ENCODE results near the gene SETBP1.

Gene SETBP1

GRCh38 chr18:45024357-45025088 is 343.8 kb downstream of the SETBP1 start:
- DNase-seq (ENCODE audit: low spot score): no peak

DNA sequence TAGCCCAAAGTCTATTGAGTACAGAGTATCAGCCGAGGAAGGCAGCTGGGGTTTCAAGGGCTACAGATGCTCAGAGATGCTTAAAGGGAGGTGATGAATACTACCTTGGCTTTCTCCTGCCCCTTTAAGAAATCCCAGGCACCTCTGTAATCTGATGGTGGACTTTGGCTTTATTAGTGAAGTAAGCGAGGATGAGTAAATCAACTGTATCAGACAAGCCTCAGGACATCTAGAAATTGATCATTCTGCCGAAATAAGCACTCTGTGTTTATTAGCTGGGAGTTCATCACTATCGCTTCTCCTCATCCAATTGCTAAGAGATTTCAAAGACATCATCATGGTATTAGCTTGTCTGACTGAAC is 344.4 kb downstream of the SETBP1 start:
- no peak for DNase-seq (ENCODE audit: low spot score)

DNA sequence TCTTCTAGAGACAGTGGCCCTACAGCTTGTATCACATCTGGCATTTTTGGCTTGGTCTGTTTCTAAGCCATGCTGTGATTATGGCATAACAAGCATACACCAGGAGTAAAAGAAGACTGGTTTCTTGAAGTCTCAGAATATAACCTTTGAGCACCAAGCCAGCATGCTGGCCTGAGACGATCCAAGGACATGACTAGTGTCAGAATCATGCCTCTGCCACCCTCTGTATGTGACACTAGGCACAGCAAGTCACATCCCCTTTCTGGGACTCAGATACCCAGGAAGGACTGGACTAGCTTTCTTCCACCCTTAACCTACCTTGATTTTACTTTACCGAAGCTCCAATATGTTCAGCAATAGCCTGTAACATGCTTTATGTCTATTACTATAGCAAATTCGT is 345.5 kb downstream of the SETBP1 start:
- no peak for DNase-seq (ENCODE audit: low spot score)

- no peak for DNase-seq (ENCODE audit: low spot score)
Observed at GRCh38 chr18:45034179-45034578, 353.5 kb downstream of the SETBP1 start.

DNA sequence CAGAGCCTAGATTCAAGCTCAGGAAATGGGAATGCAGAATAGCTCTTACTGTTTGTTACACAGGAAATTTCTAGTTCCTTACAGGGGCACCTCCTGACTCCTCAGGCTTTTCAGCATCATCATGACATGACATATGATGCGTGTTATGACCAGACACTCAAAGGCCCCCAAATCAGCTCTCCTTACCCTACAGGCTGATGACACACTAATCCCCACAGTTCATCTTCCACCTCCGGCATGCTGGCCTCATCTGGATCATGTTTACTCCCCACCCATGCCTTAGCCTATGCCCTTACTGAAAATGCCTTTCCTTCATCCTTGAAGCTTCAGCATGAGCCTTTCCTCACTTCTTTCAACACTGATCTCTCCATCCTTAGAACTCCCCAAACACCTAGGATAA is 356.9 kb downstream of the SETBP1 start:
- DNase-seq (ENCODE audit: low spot score): no peak

GRCh38 chr18:45039376-45039775 is 358.7 kb downstream of the SETBP1 start:
- DNase-seq (ENCODE audit: low spot score): no peak

DNA sequence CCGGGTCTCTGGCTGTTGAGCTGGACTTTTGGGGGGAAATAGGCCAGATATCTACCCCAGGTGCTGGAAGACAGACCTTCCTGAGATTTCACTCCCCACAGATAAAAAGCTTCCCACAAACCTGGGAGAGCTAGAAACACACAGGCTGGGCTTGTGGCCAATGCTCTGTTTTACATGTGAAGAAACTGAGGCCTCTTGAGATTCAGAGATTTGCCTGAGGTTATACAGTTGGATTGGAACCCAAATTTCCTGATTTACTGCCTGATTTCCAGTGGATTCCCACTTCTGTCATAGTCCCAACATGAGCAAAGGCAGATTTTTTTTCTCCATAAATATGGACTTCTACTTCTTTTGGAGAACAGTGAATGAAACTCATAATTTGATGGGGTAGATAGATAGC is 360.2 kb downstream of the SETBP1 start:
- no peak for DNase-seq (ENCODE audit: low spot score)

DNA sequence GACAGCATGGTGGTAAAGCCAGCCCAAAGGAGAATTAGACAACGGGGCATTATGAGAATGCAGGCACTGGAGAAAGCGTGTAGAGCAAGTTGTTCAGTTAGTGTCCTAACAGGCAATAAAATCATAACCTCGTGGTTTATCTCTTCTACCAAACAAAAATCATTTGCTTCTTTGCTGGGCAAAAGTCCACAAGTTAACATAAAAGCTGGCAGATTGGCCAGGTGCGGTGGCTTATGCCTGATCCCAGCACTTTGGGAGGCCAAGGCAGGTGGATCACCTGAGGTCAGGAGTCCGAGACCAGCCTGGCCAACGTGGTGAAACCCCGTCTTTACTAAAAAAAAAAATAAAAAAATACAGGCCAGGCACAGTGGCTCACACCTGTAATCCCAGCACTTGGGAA is 364.1 kb downstream of the SETBP1 start:
- DNase-seq (ENCODE audit: low spot score): no peak

DNA sequence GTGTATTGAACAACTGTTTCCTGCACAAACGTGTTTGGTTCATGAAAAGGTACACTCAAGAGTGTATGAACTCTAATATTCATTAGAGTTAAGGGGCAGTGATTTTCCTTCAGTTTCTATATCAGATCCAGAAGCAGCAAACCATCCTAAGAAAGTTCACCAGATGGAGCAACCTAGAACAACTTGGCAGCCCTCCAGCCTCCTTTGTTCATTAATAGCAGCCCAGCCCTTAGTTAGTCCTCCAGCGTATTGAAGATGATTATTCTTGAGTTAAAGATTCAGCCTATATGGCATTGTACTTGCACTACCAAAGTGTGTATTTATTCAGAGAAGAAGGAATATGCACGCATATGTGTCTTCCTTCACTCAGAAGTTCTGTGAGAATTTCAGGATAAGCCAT is 365.5 kb downstream of the SETBP1 start:
- no peak for DNase-seq (ENCODE audit: low spot score)

- DNase-seq (ENCODE audit: low spot score): no peak
Observed at GRCh38 chr18:45046961-45047360, 366.3 kb downstream of the SETBP1 start.

DNA sequence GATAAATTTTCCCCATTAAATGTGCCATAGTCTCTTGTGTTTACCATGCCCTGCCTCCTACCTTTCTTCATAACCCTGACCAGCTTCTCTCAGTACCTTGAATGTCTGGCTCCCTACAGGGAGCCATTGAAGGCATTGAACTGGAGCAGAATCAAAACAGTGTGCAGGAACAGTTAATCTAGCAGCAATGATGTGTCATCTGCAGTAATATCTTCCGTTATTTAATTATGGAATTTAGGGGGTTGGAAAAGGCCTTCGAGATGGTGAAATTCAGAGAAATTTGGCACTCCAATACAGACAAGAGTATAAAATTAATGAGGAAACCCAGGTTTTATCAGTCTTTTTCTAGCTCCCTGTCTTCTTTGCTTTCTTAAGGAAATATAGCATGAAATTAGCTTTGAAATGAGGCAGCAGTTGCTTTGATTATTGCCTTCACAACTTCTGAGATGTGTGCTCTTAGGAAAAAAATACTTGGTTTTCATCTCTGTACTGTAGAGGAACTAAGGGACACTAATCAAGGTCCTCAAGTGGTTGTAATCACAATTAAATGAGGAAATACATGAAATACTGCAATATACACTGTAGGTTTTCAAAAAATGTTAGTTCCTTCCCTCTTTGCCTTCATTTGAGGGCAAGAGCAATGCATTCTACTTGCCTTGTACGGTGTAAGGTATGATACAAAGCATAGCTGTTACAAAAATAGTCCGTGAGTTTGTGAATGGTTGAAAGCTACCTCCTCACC is 369.1 kb downstream of the SETBP1 start:
- DNase-seq (ENCODE audit: low spot score): no peak

- DNase-seq (ENCODE audit: low spot score): peak; percentile 72
Observed at GRCh38 chr18:45050712-45051601, 370.3 kb downstream of the SETBP1 start.

GRCh38 chr18:45054636-45055035 is 373.9 kb downstream of the SETBP1 start:
- DNase-seq (ENCODE audit: low spot score): no peak

GRCh38 chr18:45055811-45056210 is 375.1 kb downstream of the SETBP1 start:
- DNase-seq (ENCODE audit: low spot score): no peak

DNA sequence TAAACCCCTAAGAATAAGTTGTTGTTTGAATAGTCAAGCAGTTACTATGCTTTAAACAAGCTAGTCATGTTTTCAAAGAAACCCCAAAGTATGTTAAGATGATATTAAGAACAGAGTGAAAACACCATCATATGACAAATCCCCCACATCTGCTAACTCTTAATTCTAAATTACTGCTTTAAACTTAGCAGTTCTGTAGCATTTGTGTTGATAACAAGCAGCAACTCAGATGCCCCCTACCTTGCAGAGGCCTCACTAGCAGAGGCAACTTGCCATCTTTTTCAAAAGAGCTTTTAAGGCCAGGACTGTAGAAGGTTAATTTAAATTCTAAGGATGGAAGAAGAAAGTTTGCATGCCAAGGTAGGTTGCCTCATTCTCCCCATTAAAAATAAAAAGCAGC is 376.2 kb downstream of the SETBP1 start:
- no peak for DNase-seq (ENCODE audit: low spot score)

GRCh38 chr18:45057955-45058600 is 377.4 kb downstream of the SETBP1 start:
- no peak for DNase-seq (ENCODE audit: low spot score)

DNA sequence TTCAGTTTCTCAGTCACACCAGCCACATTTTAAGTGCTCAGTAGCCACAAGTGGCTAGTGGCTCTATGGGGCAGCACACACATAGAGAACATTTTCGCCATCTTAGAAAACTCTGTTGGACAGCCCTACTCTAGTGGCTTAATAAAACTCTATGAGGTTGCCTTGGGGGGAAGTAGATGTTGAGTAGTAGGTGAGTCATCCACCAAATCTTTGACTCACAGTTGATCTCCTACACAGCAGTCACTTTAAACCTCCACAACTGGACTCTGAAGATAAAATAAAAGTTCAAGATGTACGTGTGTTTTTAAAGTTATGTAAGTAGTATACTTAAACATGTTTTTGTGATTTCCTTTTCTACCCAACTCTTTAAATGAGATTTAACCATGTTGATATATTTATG is 379.0 kb downstream of the SETBP1 start:
- DNase-seq (ENCODE audit: low spot score): peak; percentile 58

DNA sequence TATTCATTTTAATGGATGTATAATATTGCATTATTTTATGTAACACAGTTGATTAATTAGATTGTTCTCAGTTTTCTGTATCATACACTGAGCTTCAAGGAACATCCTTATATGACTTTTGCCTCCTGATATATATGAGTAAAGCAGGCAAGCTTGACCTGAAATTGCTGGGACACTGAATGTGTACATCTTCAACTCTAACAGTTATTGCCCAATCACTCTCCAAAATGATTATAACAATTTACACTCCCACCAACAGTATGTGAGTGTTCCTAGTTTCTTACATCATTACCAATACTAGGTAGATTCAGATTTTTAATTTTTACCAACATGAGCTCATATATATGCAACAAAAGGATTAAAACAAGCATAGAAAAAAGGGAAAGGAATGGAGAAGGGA is 379.4 kb downstream of the SETBP1 start:
- DNase-seq (ENCODE audit: low spot score): no peak

- no peak for DNase-seq (ENCODE audit: low spot score)
Observed at GRCh38 chr18:45061359-45061758, 380.7 kb downstream of the SETBP1 start.

DNA sequence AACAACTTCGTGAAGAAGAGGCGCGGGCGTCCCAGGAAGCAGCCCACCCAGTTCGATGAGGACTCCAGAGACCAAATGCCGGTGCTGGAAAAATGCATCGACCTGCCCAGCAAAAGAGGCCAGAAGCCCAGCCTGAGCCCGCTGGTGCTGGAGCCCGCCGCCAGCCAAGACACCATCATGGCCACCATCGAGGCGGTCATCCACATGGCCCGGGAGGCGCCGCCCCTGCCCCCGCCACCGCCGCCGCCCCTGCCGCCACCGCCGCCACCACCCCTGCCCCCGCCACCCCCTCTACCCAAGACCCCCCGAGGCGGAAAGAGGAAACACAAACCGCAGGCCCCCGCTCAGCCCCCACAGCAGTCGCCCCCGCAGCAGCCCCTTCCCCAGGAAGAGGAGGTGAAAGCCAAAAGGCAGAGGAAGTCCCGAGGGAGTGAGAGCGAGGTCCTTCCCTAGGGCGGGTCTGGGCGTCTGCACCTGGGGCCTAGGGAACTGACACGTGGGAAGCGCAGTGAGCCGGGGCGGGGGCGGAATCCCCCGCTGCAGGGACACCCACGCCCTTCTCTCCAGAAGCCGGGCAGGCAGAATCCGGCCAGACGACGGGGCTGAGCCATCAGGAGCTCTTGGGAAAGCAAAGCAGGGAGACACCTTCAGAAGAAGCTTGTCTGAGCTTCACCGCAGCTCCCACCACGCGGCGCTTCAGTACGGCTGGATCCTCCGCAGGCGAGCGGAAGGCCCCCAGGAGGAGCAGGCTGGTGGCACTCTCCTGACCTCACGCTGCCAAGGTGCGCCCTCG is 382.8 kb downstream of the SETBP1 start:
- no peak for DNase-seq (ENCODE audit: low spot score)

DNA sequence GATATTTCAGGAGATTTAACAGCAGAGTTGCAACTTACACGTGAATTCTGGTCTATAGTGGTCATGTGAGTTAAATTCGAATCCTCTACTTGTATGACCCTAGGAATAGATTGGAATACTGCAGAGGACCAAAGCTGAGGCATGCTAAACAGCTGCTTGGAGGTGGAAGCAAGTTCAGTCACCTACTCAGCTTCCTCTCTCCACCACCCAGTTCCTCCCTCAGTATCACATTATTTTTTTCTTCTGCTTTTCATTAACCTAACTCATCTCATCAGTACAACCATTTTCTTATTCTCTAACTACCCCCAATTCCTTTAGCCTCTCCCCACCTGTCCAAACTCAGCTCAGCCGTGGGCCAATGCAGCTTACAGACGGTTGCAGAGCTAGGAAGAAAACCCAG is 385.5 kb downstream of the SETBP1 start:
- no peak for DNase-seq (ENCODE audit: low spot score)
